SK-N-SH treated with all-trans-retinoic acid at 6 μM for 48 hours (cell line): Measurements from ENCODE around the gene DPYSL3.

Experiments
- ATAC-seq: fragments of 200-7000 bp; cut with Tn5 transposase; 3 replicates; pipeline ENCODE4 v1.9.1; 2020; ENCODE audit warnings: mild to moderate bottlenecking, moderate library complexity
- BACH2 ChIP-seq: fragments of 250-450 bp; sonication (Bioruptor Pico); IDR thresholded peaks from 2 replicates; pipeline ENCODE4 v1.9.0; 2021; ENCODE audit warnings: mild to moderate bottlenecking, borderline replicate concordance
- CSRNP3 ChIP-seq: fragments of 250-450 bp; sonication (Bioruptor Pico); IDR thresholded peaks from 2 replicates; pipeline ENCODE4 v1.5.1; 2021; ENCODE audit warnings: mild to moderate bottlenecking, moderate library complexity
- ESRRG ChIP-seq: fragments of 250-450 bp; sonication (Bioruptor Pico); IDR thresholded peaks from 2 replicates; pipeline ENCODE4 v1.6.1; 2021; ENCODE audit warnings: mild to moderate bottlenecking
- GLIS3 ChIP-seq: fragments of 250-450 bp; sonication (Bioruptor Pico); IDR thresholded peaks from 2 replicates; pipeline ENCODE4 v1.5.0; 2020; ENCODE audit warnings: mild to moderate bottlenecking, moderate library complexity
- ISL1 ChIP-seq: fragments of 250-450 bp; sonication (Bioruptor Pico); IDR thresholded peaks from 2 replicates; pipeline ENCODE4 v2.1.2; 2022; ENCODE audit warnings: mild to moderate bottlenecking, moderate library complexity
- OSR1 ChIP-seq: fragments of 250-450 bp; sonication (Bioruptor Pico); IDR thresholded peaks from 2 replicates; pipeline ENCODE4 v1.8.0; 2022; ENCODE audit warnings: moderate library complexity, mild to moderate bottlenecking, inconsistent platforms
- PPARA ChIP-seq: fragments of 250-450 bp; sonication (Bioruptor Pico); IDR thresholded peaks from 2 replicates; pipeline ENCODE4 v1.5.0; 2020; ENCODE audit warnings: mild to moderate bottlenecking, borderline replicate concordance
- RARB ChIP-seq: fragments of 250-450 bp; sonication (Bioruptor Pico); IDR thresholded peaks from 2 replicates; pipeline ENCODE4 v1.8.0; 2021; ENCODE audit warnings: mild to moderate bottlenecking, moderate library complexity
- SNAI2 ChIP-seq: fragments of 250-450 bp; sonication (Bioruptor Pico); IDR thresholded peaks from 2 replicates; pipeline ENCODE4 v1.5.0; 2020; ENCODE audit warnings: mild to moderate bottlenecking, moderate library complexity
- TCF4 ChIP-seq: fragments of 250-450 bp; sonication (Bioruptor Pico); IDR thresholded peaks from 2 replicates; pipeline ENCODE4 v1.8.0; 2021; ENCODE audit warnings: mild to moderate bottlenecking, moderate library complexity, borderline replicate concordance
- TOX ChIP-seq: fragments of 250-450 bp; sonication (Bioruptor Pico); IDR thresholded peaks from 2 replicates; pipeline ENCODE4 v1.8.0; 2021; ENCODE audit warnings: mild to moderate bottlenecking, moderate library complexity, borderline replicate concordance
- ZFP3 ChIP-seq: fragments of 250-450 bp; sonication (Bioruptor Pico); IDR thresholded peaks from 2 replicates; pipeline ENCODE4 v1.5.0; 2020; ENCODE audit warnings: mild to moderate bottlenecking, moderate library complexity
- ZNF565 ChIP-seq: fragments of 450-650 bp; formaldehyde crosslinking; conservative IDR thresholded peaks from 2 replicates; pipeline ENCODE4 v1.5.0; 2020; ENCODE audit warnings: low read depth, mild to moderate bottlenecking, moderate library complexity
- ZNF8 ChIP-seq: fragments of 450-650 bp; formaldehyde crosslinking; IDR thresholded peaks from 2 replicates; pipeline ENCODE4 v1.5.0; 2020; ENCODE audit warnings: mild to moderate bottlenecking, moderate library complexity
- TF ChIP-seq, protein P1 (sequence below): fragments of 250-450 bp; sonication (Bioruptor Pico); IDR thresholded peaks from 2 replicates; pipeline ENCODE4 v1.5.1; 2020; ENCODE audit warnings: low read depth, mild to moderate bottlenecking, moderate library complexity
- TF ChIP-seq, protein P2 (sequence below): fragments of 250-450 bp; sonication (Bioruptor Pico); IDR thresholded peaks from 2 replicates; pipeline ENCODE4 v1.8.0; 2020; ENCODE audit warnings: mild to moderate bottlenecking, moderate library complexity, borderline replicate concordance

DPYSL3 gene

DNA sequence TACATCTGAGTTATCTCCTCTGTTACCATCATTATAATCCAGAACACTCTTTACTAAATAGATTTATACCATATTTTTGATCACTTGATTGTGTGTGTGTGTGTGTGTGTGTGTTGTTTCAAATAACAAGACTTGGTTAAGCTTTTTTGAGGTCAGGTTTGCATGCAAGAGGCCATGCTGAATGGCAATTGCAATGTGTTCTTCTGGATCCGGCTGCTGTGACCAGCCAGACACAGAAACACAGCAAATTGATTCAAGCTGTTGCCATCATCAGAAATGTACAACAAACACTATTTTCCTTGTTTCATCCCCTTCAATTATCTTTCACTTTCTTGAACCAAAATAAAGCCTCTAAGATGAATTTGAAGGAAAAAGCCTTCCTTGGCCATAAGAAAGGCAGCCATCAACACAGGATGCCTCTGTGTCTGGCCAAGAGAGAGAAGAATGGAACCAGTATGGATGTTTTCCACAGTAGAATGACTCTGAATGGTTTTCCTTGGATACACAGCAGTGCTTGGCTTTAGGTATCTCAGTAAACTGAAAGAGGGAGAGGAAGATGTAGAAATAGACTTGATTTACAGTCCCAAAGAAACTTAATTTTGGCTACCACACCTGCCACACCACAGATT, 53.9 kb downstream of the DPYSL3 start:
- no peak for ATAC-seq
- no peak for TF ChIP-seq GLIS3 (CRISPR knock-in tag)
- no peak; the same call in 1 of the 2 replicates for TF ChIP-seq TCF4 (CRISPR knock-in tag)
- no peak for TF ChIP-seq PPARA (CRISPR knock-in tag)
- no peak for TF ChIP-seq RARB
- TF ChIP-seq OSR1 (CRISPR knock-in tag): no peak
- TF ChIP-seq TOX (CRISPR knock-in tag): no peak
- no peak for TF ChIP-seq ZFP3 (CRISPR knock-in tag)
- TF ChIP-seq, protein P1, sequence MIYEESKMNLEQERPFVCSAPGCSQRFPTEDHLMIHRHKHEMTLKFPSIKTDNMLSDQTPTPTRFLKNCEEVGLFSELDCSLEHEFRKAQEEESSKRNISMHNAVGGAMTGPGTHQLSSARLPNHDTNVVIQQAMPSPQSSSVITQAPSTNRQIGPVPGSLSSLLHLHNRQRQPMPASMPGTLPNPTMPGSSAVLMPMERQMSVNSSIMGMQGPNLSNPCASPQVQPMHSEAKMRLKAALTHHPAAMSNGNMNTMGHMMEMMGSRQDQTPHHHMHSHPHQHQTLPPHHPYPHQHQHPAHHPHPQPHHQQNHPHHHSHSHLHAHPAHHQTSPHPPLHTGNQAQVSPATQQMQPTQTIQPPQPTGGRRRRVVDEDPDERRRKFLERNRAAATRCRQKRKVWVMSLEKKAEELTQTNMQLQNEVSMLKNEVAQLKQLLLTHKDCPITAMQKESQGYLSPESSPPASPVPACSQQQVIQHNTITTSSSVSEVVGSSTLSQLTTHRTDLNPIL (CRISPR knock-in tag): no peak
- TF ChIP-seq, protein P2, sequence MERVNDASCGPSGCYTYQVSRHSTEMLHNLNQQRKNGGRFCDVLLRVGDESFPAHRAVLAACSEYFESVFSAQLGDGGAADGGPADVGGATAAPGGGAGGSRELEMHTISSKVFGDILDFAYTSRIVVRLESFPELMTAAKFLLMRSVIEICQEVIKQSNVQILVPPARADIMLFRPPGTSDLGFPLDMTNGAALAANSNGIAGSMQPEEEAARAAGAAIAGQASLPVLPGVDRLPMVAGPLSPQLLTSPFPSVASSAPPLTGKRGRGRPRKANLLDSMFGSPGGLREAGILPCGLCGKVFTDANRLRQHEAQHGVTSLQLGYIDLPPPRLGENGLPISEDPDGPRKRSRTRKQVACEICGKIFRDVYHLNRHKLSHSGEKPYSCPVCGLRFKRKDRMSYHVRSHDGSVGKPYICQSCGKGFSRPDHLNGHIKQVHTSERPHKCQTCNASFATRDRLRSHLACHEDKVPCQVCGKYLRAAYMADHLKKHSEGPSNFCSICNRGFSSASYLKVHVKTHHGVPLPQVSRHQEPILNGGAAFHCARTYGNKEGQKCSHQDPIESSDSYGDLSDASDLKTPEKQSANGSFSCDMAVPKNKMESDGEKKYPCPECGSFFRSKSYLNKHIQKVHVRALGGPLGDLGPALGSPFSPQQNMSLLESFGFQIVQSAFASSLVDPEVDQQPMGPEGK (CRISPR knock-in tag): no peak
- no peak for TF ChIP-seq ZNF565 (CRISPR knock-in tag)

GRCh38 chr5:147454996-147455677, 54.7 kb downstream of the DPYSL3 start:
- TF ChIP-seq RARB (no peak), ZNF8 (CRISPR knock-in tag) (no peak), BACH2 (CRISPR knock-in tag) (no peak), ESRRG (no peak), ZFP3 (CRISPR knock-in tag) (no peak)
- TF ChIP-seq, protein P1 (CRISPR knock-in tag): no peak
- no peak; the same call in 2 of the 3 replicates for ATAC-seq

GRCh38 chr5:147453875-147454814, 55.7 kb downstream of the DPYSL3 start:
- peak; percentile 87 for ATAC-seq
- no peak for TF ChIP-seq SNAI2 (CRISPR knock-in tag)
- TF ChIP-seq, protein P2 (CRISPR knock-in tag): peak; percentile 89; the same call in 1 of the 2 replicates
- no peak for TF ChIP-seq ISL1 (CRISPR knock-in tag)
- no peak for TF ChIP-seq CSRNP3 (CRISPR knock-in tag)
- no peak for TF ChIP-seq ESRRG
- TF ChIP-seq ZFP3 (CRISPR knock-in tag): 0 out of 2 replicates have a peak, but pooled peaks have one; percentile 41
